K562 (cell line): Measurements from ENCODE around the gene HOXB3. TPM values are rescaled to one million over a fixed set of nuclear protein-coding genes. Genes with fewer than 3 reads are reported as not detected.

Source experiments
- CBFA2T2 ChIP-seq: fragments of 450-650 bp; conservative IDR thresholded peaks from 2 replicates; pipeline ENCODE4 v1.6.1; 2017; ENCODE audit warnings: mild to moderate bottlenecking
- CREM ChIP-seq: IDR thresholded peaks from 2 replicates; pipeline ENCODE4 v1.6.1; 2014; ENCODE audit warnings: antibody characterized with exemption, low read depth
- EP400 ChIP-seq: fragments of 450-650 bp; IDR thresholded peaks from 2 replicates; pipeline ENCODE4 v1.6.1; 2017; ENCODE audit warnings: antibody characterized with exemption, mild to moderate bottlenecking, moderate library complexity
- HDAC1 ChIP-seq, 2 experiments: fragments of 450-650 bp; IDR thresholded peaks; 2 replicates each; pipeline ENCODE4 v1.6.1; 2016 to 2017; ENCODE audit warnings: inconsistent platforms in 1 of 2, mild to moderate bottlenecking in 1 of 2, moderate library complexity in 1 of 2
- MEIS2 ChIP-seq: fragments of 450-650 bp; IDR thresholded peaks from 2 replicates; pipeline ENCODE4 v1.6.1; 2014; ENCODE audit warnings: mild to moderate bottlenecking; ENCODE audit not compliant: partially characterized antibody
- NRF1 ChIP-seq, 2 experiments: fragments of 450-650 bp; IDR thresholded peaks in 1 of 2; conservative IDR thresholded peaks in 1 of 2; 2 replicates each; pipeline ENCODE4 v1.6.1; 2014; ENCODE audit warnings: mild to moderate bottlenecking in 2 of 2
- PTBP1 ChIP-seq: fragments of 200-400 bp; formaldehyde crosslinking; IDR thresholded peaks from 2 replicates; pipeline ENCODE4 v1.6.1; 2017; ENCODE audit warnings: low read depth, low read length
- RBM39 ChIP-seq: fragments of 200-400 bp; formaldehyde crosslinking; optimal IDR thresholded peaks from 2 replicates; pipeline ENCODE3; 2018; ENCODE audit warnings: low read depth, low read length
- RCOR1 ChIP-seq, 2 experiments: IDR thresholded peaks; 2 replicates each; pipeline ENCODE4 v1.6.1; 2012; ENCODE audit warnings: low read depth in 2 of 2, low read length in 2 of 2, borderline replicate concordance in 1 of 2, improper control_type of control experiment in 1 of 2
- SMARCE1 ChIP-seq: fragments of 450-650 bp; IDR thresholded peaks from 2 replicates; pipeline ENCODE4 v1.7.1; 2016; ENCODE audit warnings: mild to moderate bottlenecking
- SPI1 ChIP-seq: IDR thresholded peaks from 2 replicates; pipeline ENCODE4 v1.6.1; 2011; ENCODE audit warnings: low read depth, low read length, control low read depth, borderline replicate concordance
- TCF3 ChIP-seq: sonication (generic); formaldehyde crosslinking; IDR thresholded peaks from 2 replicates; pipeline ENCODE4 v1.4.0; 2020; ENCODE audit warnings: mild to moderate bottlenecking, missing genetic modification reagents
- TEAD1 ChIP-seq, 2 experiments: fragments of 450-650 bp in 1 of 2; sonication (generic) in 1 of 2; formaldehyde crosslinking; IDR thresholded peaks; 2 replicates each; pipeline versions ENCODE4 v1.4.0 to v1.8.0; 2020 to 2022; ENCODE audit warnings: mild to moderate bottlenecking in 2 of 2, missing genetic modification reagents in 1 of 2
- THRAP3 ChIP-seq: fragments of 450-650 bp; IDR thresholded peaks from 2 replicates; pipeline ENCODE4 v1.6.1; 2016; ENCODE audit warnings: mild to moderate bottlenecking, inconsistent platforms, borderline replicate concordance
- TSC22D4 ChIP-seq: fragments of 450-650 bp; IDR thresholded peaks from 2 replicates; pipeline ENCODE4 v1.6.1; 2016; ENCODE audit warnings: missing genetic modification characterization, missing biosample characterization, control low read depth
- ZBTB1 ChIP-seq: sonication (generic); formaldehyde crosslinking; IDR thresholded peaks from 2 replicates; pipeline ENCODE4 v1.8.1; 2023; ENCODE audit warnings: missing genetic modification reagents, low read depth, mild to moderate bottlenecking, borderline replicate concordance
- ZSCAN29 ChIP-seq: fragments of 450-650 bp; IDR thresholded peaks from 2 replicates; pipeline ENCODE4 v1.6.1; 2017
- polyA plus RNA-seq, 8 experiments: library from polyadenylated mRNA; depleted of rRNA in 4 of 8; stranded (reverse) in 5 of 8; unstranded in 3 of 8; fragments of >200 nt; fragmentation: Nextera tagmentation in 2 of 8; fragmentation: Illumina TruSeq in 1 of 8; extraction: Ambion mirVana in 2 of 8; extraction: Trizol in 1 of 8; gene quantifications; 2 replicates each; pipeline versions ENCODE4 v1.2.1 to v1.2.3, GENCODE V29; 2011 to 2014; ENCODE audit warnings: inconsistent platforms in 1 of 8, missing spikeins in 1 of 8
- total RNA-seq, 7 experiments: library from RNA; depleted of rRNA in 6 of 7; stranded (reverse); fragments of >200 nt in 6 of 7; fragmentation: Illumina TruSeq in 2 of 7; extraction: Trizol in 2 of 7; gene quantifications; 2 replicates each; pipeline versions ENCODE4 v1.2.1 to v1.2.3, GENCODE V29; 2011 to 2021; ENCODE audit warnings: low replicate concordance in 1 of 7
- TF ChIP-seq, protein P1 (sequence below): sonication (generic); formaldehyde crosslinking; IDR thresholded peaks from 2 replicates; pipeline ENCODE4 v1.9.0; 2022; ENCODE audit warnings: mild to moderate bottlenecking, missing genetic modification reagents
- TF ChIP-seq, protein P2 (sequence below): fragments of 450-650 bp; formaldehyde crosslinking; IDR thresholded peaks from 2 replicates; pipeline ENCODE4 v1.4.0; 2022; ENCODE audit warnings: mild to moderate bottlenecking, moderate library complexity
- TF ChIP-seq, protein P3 (sequence below), 2 experiments: fragments of 450-650 bp; IDR thresholded peaks; 2 replicates each; pipeline ENCODE4 v1.6.1; 2016
- TF ChIP-seq, protein P4 (sequence below): fragments of 200-800 bp; sonication (Bioruptor generic); IDR thresholded peaks from 2 replicates; pipeline ENCODE4 v1.6.1; 2017; ENCODE audit warnings: missing genetic modification characterization, missing compliant biosample characterization
- TF ChIP-seq, protein P5 (sequence below), 2 experiments: IDR thresholded peaks; 2 replicates each; pipeline ENCODE4 v1.6.1; 2011; ENCODE audit warnings: borderline replicate concordance in 1 of 2, control low read depth in 1 of 2, low read depth in 1 of 2, low read length in 1 of 2, mild to moderate bottlenecking in 1 of 2, mixed read lengths in 1 of 2, moderate library complexity in 1 of 2; ENCODE audit not compliant: insufficient read depth in 1 of 2, insufficient read length in 1 of 2, poor library complexity in 1 of 2, severe bottlenecking in 1 of 2; ENCODE audit errors: extremely low read depth in 1 of 2
- TF ChIP-seq, protein P6 (sequence below): fragments of 450-650 bp; formaldehyde crosslinking; IDR thresholded peaks from 2 replicates; pipeline ENCODE4 v1.4.0; 2022; ENCODE audit warnings: missing genetic modification characterization

HOXB3 gene
- total and polyA plus RNA-seq, 9 of the 15 experiments (the other 6 are each of a cell fraction or from before 2014, with no cell fraction given): 2.4 to 41.3 (median 20.2) TPM

DNA sequence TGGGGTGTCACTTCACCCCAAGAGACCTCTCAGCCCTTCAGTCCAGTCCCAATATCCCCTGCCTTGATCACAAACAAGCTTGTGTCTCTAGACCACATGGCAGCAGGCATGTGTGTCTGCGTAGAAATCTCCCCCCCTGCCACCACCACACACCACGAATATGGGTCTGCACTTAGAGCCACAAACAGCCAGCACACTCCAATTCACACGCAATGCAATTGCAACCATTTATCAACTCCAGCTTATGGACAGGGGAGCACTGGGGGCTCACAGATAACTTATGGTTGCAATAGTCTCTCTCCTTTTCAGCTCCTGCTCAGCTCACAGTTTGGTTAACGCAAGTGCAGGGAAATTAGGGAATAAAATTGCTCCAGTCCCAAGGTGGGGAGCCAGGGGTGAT, 33.5 kb upstream of the HOXB3 start (continued):
- TF ChIP-seq THRAP3 (no peak), RCOR1 (IDR thresholded peaks at IDR 0.05; ENCODE audit: borderline replicate concordance in 1 of 2, low read depth in 2 of 2, low read length in 2 of 2) (no peak), RBM39 (no peak), TCF3 (CRISPR knock-in tag) (peak; percentile 76), SPI1 (no peak), TEAD1 (CRISPR knock-in tag; IDR thresholded peaks at IDR 0.05) (0 out of 4 replicates have a peak, but pooled peaks of 1 of the 2 experiments have one; percentile 46), TSC22D4 (no peak), CBFA2T2 (peak; percentile 40; the same call in 1 of the 2 replicates), PTBP1 (no peak), SMARCE1 (no peak), HDAC1 (IDR thresholded peaks at IDR 0.05) (no peak; a peak in 1 of 4 replicates), EP400 (peak; percentile 47; the same call in 1 of the 2 replicates), ZBTB1 (no peak), NRF1 (conservative IDR thresholded peaks at IDR 0.05 in 1 of 2, IDR thresholded peaks at IDR 0.05 in 1 of 2) (no peak), MEIS2 (peak; percentile 48), CREM (no peak), ZSCAN29 (0 out of 2 replicates have a peak, but pooled peaks have one; percentile 14)
- TF ChIP-seq, protein P1, sequence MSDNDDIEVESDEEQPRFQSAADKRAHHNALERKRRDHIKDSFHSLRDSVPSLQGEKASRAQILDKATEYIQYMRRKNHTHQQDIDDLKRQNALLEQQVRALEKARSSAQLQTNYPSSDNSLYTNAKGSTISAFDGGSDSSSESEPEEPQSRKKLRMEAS (CRISPR knock-in tag): peak; percentile 65; the same call in 1 of the 2 replicates
- TF ChIP-seq, protein P2, sequence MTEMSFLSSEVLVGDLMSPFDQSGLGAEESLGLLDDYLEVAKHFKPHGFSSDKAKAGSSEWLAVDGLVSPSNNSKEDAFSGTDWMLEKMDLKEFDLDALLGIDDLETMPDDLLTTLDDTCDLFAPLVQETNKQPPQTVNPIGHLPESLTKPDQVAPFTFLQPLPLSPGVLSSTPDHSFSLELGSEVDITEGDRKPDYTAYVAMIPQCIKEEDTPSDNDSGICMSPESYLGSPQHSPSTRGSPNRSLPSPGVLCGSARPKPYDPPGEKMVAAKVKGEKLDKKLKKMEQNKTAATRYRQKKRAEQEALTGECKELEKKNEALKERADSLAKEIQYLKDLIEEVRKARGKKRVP (CRISPR knock-in tag): peak; percentile 81
- TF ChIP-seq, protein P3, sequence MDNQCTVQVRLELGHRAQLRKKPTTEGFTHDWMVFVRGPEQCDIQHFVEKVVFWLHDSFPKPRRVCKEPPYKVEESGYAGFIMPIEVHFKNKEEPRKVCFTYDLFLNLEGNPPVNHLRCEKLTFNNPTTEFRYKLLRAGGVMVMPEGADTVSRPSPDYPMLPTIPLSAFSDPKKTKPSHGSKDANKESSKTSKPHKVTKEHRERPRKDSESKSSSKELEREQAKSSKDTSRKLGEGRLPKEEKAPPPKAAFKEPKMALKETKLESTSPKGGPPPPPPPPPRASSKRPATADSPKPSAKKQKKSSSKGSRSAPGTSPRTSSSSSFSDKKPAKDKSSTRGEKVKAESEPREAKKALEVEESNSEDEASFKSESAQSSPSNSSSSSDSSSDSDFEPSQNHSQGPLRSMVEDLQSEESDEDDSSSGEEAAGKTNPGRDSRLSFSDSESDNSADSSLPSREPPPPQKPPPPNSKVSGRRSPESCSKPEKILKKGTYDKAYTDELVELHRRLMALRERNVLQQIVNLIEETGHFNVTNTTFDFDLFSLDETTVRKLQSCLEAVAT (IDR thresholded peaks at IDR 0.05): peak; percentile 57 to 69; a peak in 1 of 4 replicates
- TF ChIP-seq, protein P4, sequence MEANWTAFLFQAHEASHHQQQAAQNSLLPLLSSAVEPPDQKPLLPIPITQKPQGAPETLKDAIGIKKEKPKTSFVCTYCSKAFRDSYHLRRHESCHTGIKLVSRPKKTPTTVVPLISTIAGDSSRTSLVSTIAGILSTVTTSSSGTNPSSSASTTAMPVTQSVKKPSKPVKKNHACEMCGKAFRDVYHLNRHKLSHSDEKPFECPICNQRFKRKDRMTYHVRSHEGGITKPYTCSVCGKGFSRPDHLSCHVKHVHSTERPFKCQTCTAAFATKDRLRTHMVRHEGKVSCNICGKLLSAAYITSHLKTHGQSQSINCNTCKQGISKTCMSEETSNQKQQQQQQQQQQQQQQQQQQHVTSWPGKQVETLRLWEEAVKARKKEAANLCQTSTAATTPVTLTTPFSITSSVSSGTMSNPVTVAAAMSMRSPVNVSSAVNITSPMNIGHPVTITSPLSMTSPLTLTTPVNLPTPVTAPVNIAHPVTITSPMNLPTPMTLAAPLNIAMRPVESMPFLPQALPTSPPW: peak; percentile 34; the same call in 1 of the 2 replicates
- TF ChIP-seq, protein P5, sequence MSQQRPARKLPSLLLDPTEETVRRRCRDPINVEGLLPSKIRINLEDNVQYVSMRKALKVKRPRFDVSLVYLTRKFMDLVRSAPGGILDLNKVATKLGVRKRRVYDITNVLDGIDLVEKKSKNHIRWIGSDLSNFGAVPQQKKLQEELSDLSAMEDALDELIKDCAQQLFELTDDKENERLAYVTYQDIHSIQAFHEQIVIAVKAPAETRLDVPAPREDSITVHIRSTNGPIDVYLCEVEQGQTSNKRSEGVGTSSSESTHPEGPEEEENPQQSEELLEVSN (IDR thresholded peaks at IDR 0.05; ENCODE audit: borderline replicate concordance in 1 of 2, extremely low read depth in 1 of 2, insufficient read depth in 1 of 2, insufficient read length in 1 of 2, low read depth in 1 of 2, low read length in 1 of 2, poor library complexity in 1 of 2, severe bottlenecking in 1 of 2): no peak
- TF ChIP-seq, protein P6, sequence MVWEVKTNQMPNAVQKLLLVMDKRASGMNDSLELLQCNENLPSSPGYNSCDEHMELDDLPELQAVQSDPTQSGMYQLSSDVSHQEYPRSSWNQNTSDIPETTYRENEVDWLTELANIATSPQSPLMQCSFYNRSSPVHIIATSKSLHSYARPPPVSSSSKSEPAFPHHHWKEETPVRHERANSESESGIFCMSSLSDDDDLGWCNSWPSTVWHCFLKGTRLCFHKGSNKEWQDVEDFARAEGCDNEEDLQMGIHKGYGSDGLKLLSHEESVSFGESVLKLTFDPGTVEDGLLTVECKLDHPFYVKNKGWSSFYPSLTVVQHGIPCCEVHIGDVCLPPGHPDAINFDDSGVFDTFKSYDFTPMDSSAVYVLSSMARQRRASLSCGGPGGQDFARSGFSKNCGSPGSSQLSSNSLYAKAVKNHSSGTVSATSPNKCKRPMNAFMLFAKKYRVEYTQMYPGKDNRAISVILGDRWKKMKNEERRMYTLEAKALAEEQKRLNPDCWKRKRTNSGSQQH (CRISPR knock-in tag): peak; percentile 80; the same call in 1 of the 2 replicates
